Mucosa of descending colon (tissue), 3 donors: ENCODE data around the gene FBH1. TPM values are rescaled to one million over a fixed set of nuclear protein-coding genes. Genes with fewer than 3 reads are reported as not detected.

Experiments used
- ATAC-seq: fragments of 200-7000 bp; cut with Tn5 transposase; one replicate; pipeline ENCODE4 v1.9.1; 2020; ENCODE audit warnings: mild to moderate bottlenecking, moderate library complexity
- DNase-seq, 3 donors: peaks; one replicate each; pipeline ENCODE4 v3.0.0-alpha.2; 2020
- H3K36me3 ChIP-seq: fragments of 200-600 bp; one replicate; pipeline ENCODE4 v1.8.0; 2021; ENCODE audit warnings: low read depth, mild to moderate bottlenecking
- H3K4me1 ChIP-seq: fragments of 200-600 bp; one replicate; pipeline ENCODE4 v1.8.0; 2021; ENCODE audit warnings: low read depth, mild to moderate bottlenecking
- H3K4me3 ChIP-seq: fragments of 200-600 bp; one replicate; pipeline ENCODE4 v1.8.0; 2021; ENCODE audit warnings: mild to moderate bottlenecking
- H3K9me3 ChIP-seq: fragments of 200-600 bp; one replicate; pipeline ENCODE4 v1.8.0; 2021; ENCODE audit warnings: mild to moderate bottlenecking
- intact Hi-C, 2 donors: fragments of 100-400 bp; cut with DNase I in 1 of 2; cut with micrococcal nuclease in 1 of 2; formaldehyde crosslinking; loops; one replicate each; pipeline versions ENCODE4 v1.11.0 to v1.11.1; 2022; cut with DNase I, micrococcal nuclease
- total RNA-seq, 3 donors: library from RNA; stranded (reverse); fragmentation: NEBNext Ultra II Directional in 2 of 3; extraction: Animal tissue kit (Norgen Biotek cat#: 25700) in 2 of 3; gene quantifications; one replicate each; pipeline versions ENCODE4 v1.2.1 to v1.2.4, GENCODE V29; 2021 to 2023
- TF ChIP-seq, protein P1 (sequence below): fragments of 200-600 bp; IDR thresholded peaks from one replicate; pipeline ENCODE4 v1.8.0; 2022; ENCODE audit warnings: antibody characterized with exemption, mild to moderate bottlenecking
- donor health status: DM: no; HTN: no; CAD: no; lungs with moderate emphysema.
- donor health status: DM: no; HTN: no; CAD: no.
- donor health status: DM: no; HTN: yes; CAD: no.

The FBH1 gene
- total RNA-seq, 3 donors from 2014 or later: 74.1 to 109 (median 100) TPM

GRCh38 chr10:5900247-5900646, 10.2 kb downstream of the FBH1 start:
- H3K4me1 ChIP-seq: no peaks in the 10 kb centered on the region
- no peaks in the 10 kb centered on the region for H3K36me3 ChIP-seq
- intact Hi-C loops: no loop called here
- DNase-seq (no peak), ATAC-seq (no peak)
- H3K4me3 ChIP-seq: no peak overlapping the region
- H3K9me3 ChIP-seq: no peaks in the 10 kb centered on the region
- TF ChIP-seq, protein P1, sequence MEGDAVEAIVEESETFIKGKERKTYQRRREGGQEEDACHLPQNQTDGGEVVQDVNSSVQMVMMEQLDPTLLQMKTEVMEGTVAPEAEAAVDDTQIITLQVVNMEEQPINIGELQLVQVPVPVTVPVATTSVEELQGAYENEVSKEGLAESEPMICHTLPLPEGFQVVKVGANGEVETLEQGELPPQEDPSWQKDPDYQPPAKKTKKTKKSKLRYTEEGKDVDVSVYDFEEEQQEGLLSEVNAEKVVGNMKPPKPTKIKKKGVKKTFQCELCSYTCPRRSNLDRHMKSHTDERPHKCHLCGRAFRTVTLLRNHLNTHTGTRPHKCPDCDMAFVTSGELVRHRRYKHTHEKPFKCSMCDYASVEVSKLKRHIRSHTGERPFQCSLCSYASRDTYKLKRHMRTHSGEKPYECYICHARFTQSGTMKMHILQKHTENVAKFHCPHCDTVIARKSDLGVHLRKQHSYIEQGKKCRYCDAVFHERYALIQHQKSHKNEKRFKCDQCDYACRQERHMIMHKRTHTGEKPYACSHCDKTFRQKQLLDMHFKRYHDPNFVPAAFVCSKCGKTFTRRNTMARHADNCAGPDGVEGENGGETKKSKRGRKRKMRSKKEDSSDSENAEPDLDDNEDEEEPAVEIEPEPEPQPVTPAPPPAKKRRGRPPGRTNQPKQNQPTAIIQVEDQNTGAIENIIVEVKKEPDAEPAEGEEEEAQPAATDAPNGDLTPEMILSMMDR: no peak

- no peak for DNase-seq
- Histone ChIP-seq H3K36me3 (no peaks in the 10 kb centered on the region), H3K4me3 (no peak overlapping the region), H3K9me3 (no peaks in the 10 kb centered on the region), H3K4me1 (no peaks in the 10 kb centered on the region)
- TF ChIP-seq, protein P1: no peak
- intact Hi-C loops: no loop called here
- ATAC-seq: no peak
These were observed 12.7 kb downstream of the FBH1 start for GRCh38 chr10:5902511-5903274.

DNA sequence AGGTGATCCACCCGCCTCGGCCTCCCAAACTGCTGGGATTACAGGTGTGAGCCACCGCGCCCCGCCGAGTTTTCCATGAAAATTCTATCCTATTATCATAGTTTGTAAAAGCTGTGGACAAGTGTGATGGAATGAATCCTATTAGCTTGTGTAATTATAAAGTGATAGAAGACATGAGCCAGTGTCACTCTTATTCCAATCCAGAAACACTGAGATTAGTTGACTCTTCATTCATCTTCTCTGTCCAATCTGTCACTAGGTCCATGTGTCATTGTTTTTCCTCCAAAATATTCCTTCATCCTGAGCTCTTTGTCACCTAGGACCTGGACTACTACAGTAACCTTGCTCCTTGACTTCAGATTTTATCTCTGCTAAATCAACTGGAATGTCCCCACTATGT, 13.5 kb downstream of the FBH1 start:
- H3K9me3 ChIP-seq: no peaks in the 10 kb centered on the region
- DNase-seq (no peak), ATAC-seq (no peak)
- TF ChIP-seq, protein P1: no peak
- intact Hi-C loops: no loop called here
- no peaks in the 10 kb centered on the region for H3K4me1 ChIP-seq
- H3K4me3 ChIP-seq: no peak overlapping the region
- H3K36me3 ChIP-seq: peaks cover 1% of the 10 kb centered on the region

GRCh38 chr10:5904227-5904626, 14.2 kb downstream of the FBH1 start:
- Histone ChIP-seq H3K9me3 (no peaks in the 10 kb centered on the region), H3K36me3 (peaks cover 8% of the 10 kb centered on the region), H3K4me3 (no peak overlapping the region), H3K4me1 (no peaks in the 10 kb centered on the region)
- no peak for DNase-seq
- ATAC-seq: peak; percentile 31
- intact Hi-C loops: no loop called here
- TF ChIP-seq, protein P1: no peak

DNA sequence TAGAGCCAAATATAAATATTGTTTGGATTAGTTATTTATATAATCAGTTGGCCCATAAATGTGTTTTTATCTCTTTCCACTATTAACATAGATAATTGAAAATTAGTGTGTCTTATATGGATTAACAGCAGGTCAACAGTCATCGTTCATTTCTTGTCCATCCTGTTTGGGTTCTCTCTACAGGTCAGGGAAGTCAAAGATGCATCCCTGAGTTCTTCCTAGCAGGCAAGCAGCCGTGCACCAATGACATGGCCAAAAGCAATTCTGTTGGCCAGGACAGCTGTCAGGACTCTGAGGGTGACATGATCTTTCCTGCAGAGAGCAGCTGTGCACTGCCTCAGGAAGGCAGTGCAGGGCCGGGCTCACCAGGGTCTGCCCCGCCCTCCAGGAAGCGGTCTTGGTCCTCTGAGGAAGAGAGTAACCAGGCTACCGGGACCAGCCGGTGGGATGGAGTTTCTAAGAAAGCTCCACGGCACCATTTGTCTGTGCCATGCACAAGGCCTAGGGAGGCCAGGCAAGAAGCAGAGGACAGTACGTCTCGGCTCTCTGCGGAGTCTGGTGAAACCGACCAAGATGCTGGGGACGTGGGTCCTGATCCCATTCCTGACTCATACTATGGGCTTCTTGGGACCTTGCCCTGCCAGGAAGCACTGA, 15.9 kb downstream of the FBH1 start:
- DNase-seq (peak in 2 of 3 donors; percentile 37 to 47), ATAC-seq (peak; percentile 68)
- Histone ChIP-seq H3K4me1 (no peaks in the 10 kb centered on the region), H3K36me3 (peaks cover 11% of the 10 kb centered on the region), H3K9me3 (no peaks in the 10 kb centered on the region), H3K4me3 (no peak overlapping the region)
- intact Hi-C loops: no loop called here
- TF ChIP-seq, protein P1: no peak
